Small intestine (tissue), 7 donors: ENCODE measurements around the gene SLC35D3. TPM values are rescaled to one million over a fixed set of nuclear protein-coding genes. Genes with fewer than 3 reads are reported as not detected.

Experiments used
- DNase-seq, 2 donors: peaks; one replicate each; pipeline versions ENCODE4 v3.0.0 to v3.0.0-alpha.2; 2013
- FAIRE-seq: peaks from 2 replicates; lab custom pipeline; 2012; peaks lifted over from hg19 to GRCh38; lab: Jason Lieb, UNC
- H3K27ac ChIP-seq, 3 donors: one replicate each; pipeline ENCODE4 v1.5.1; 2013; ENCODE audit warnings: low read length in 2 of 3, mild to moderate bottlenecking in 2 of 3, control low read depth in 1 of 3, inconsistent platforms in 1 of 3, low read depth in 1 of 3, moderate library complexity in 1 of 3
- H3K27me3 ChIP-seq, 3 donors: one replicate each; pipeline ENCODE4 v1.6.1; 2013; ENCODE audit warnings: low read length in 3 of 3, inconsistent platforms in 1 of 3; ENCODE audit not compliant: control insufficient read depth in 3 of 3, insufficient read depth in 3 of 3
- H3K36me3 ChIP-seq, 3 donors: one replicate each; pipeline ENCODE4 v1.6.1; 2013; ENCODE audit warnings: low read length in 3 of 3, inconsistent platforms in 1 of 3, low read depth in 1 of 3, mild to moderate bottlenecking in 1 of 3, moderate library complexity in 1 of 3; ENCODE audit not compliant: control insufficient read depth in 3 of 3, insufficient read depth in 2 of 3
- H3K4me1 ChIP-seq, 3 donors: one replicate each; pipeline ENCODE4 v1.6.1; 2013; ENCODE audit warnings: low read length in 2 of 3, inconsistent platforms in 1 of 3, low read depth in 1 of 3, mild to moderate bottlenecking in 1 of 3, moderate library complexity in 1 of 3; ENCODE audit not compliant: control insufficient read depth in 3 of 3, insufficient read depth in 2 of 3
- H3K4me3 ChIP-seq, 3 donors: one replicate each; pipeline ENCODE4 v1.5.1; 2013; ENCODE audit warnings: low read length in 3 of 3, control low read depth in 1 of 3, inconsistent platforms in 1 of 3, low read depth in 1 of 3, mild to moderate bottlenecking in 1 of 3, moderate library complexity in 1 of 3
- H3K9me3 ChIP-seq, 2 donors: one replicate each; pipeline ENCODE4 v1.6.1; 2013; ENCODE audit warnings: low read depth in 1 of 2, low read length in 1 of 2; ENCODE audit not compliant: control insufficient read depth in 2 of 2, insufficient read depth in 1 of 2
- WGBS, 3 donors: extraction: QIAGEN DNeasy Blood & Tissue Kit; methylation state at CpG; one replicate each; pipeline ENCODE4 v1.1.7; 2013; 5-methylcytosine and 5-hydroxymethylcytosine counted together
- polyA plus RNA-seq, 4 donors: library from polyadenylated mRNA; stranded (reverse) in 3 of 4; unstranded in 1 of 4; fragments of 200-250 nt in 3 of 4; fragments of 120-200 nt in 1 of 4; gene quantifications; one replicate each; pipeline versions ENCODE4 v1.2.1 to v1.2.3, GENCODE V29; 2013
- donor health status: healthy with polysubstance abuse.
- donor health status: control.
- donor health status: control.
- donor health status: Bipolar disorder and iron deficiency.
- donor health status: healthy.

Gene SLC35D3
- polyA plus RNA-seq, 4 donors, result 0.04 to 0.81 TPM; not detected in 2

DNA sequence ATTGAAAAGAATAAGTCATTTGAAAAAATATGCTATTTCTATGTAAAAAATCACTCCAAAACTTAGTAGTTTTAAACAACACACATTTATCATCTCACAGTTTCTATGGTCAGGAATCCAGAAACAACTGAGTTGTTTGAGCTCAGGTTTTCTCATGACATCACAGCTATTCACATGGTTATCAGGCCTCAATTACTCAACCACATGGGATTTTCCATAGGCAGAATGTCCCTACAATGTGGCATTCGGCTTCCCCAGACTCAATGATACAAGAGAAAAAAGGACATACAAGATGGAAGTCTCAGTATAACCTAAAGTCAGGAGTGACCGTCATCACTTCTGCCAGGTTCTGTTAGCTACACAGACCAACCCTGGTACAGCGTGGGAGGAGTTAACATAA is 3.4 kb upstream of the SLC35D3 start:
- FAIRE-seq (no peak), DNase-seq (no peak)
- WGBS, 3 donors, result 61 to 89% (median 76%) methylated on average over 3 of the region's 3 CpGs
- H3K27ac ChIP-seq, result no peak overlapping the region
- no peaks in the 10 kb centered on the region for H3K9me3 ChIP-seq
- H3K4me1 ChIP-seq, result peaks cover 0 to 17% (median 3%) of the 10 kb centered on the region in 3 donors
- peaks cover 12 to 39% (median 16%) of the 10 kb centered on the region in 3 donors for H3K27me3 ChIP-seq
- H3K36me3 ChIP-seq, result peaks cover 0 to 6% (median 0%) of the 10 kb centered on the region in 3 donors
- H3K4me3 ChIP-seq, result no peak overlapping the region

DNA sequence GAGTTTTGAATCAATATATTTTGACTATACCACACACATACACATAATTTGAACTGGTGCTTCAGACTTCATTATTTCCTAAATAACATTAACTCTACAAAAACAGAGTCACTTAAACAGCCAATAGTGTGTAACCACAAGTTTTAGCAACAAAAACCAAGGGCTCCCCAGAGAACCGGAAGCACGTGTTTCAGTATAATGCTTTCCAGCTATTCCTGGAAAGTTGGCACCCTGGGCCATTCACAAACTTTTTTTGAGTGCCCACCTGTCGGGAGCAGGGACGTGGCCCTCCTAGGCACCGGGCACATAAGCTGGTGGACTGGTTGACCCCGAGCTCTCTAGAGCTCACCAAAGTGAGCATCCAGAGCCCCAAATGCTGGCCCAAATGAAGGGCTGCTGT is 1.9 kb upstream of the SLC35D3 start:
- DNase-seq (no peak), FAIRE-seq (no peak)
- peaks cover 0 to 6% (median 0%) of the 10 kb centered on the region in 3 donors for H3K36me3 ChIP-seq
- WGBS, 3 donors, result 21 to 30% (median 25%) methylated on average over 6 of the region's 6 CpGs
- no peak overlapping the region for H3K27ac ChIP-seq
- no peak overlapping the region for H3K4me3 ChIP-seq
- H3K9me3 ChIP-seq, result no peaks in the 10 kb centered on the region
- peaks cover 0 to 17% (median 3%) of the 10 kb centered on the region in 3 donors for H3K4me1 ChIP-seq
- peaks cover 12 to 50% (median 20%) of the 10 kb centered on the region in 3 donors for H3K27me3 ChIP-seq

DNA sequence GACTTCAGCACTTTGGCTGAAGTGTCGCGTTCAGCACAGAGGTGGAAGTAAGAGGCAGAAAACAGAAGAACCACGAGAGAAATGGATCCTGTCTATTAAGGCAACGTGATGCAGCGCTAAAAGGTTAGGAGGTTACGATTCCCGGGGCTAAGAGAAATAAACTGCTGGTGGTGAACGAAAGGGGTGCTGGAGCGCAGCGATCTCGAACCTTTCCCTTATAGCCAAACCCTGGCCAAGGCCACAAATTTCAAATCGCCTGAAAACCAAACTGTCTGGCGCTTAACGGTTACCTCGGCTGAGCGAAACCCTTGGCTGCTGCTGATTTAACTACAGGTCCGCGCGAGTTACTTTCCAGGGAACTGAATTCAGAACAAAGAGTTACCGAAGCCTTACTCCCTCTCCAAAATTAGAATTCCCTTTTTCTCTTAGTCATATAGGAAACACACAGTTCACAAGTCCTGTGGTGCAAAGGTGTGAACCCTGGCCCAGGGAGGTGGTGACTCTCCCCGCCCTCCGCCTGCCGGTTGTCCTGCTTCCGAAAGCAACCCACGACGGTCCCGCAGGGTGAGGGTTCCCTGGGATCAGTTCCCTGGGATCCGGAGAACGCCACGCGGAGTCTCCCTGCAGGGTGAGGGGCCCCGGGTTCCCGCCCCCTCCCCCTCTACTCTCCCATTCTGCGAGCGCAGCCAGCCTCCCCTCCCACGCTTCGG is 1.3 kb upstream of the SLC35D3 start:
- peak overlapping the region in 2 of 3 donors; percentile 41 to 56 for H3K4me3 ChIP-seq
- DNase-seq, result peak; percentile 51 to 63
- H3K27ac ChIP-seq, result no peak overlapping the region
- WGBS, 3 donors, result 3 to 4% (median 3%) methylated on average over 35 to 37 of the region's 37 CpGs
- peaks cover 0 to 17% (median 3%) of the 10 kb centered on the region in 3 donors for H3K4me1 ChIP-seq
- H3K36me3 ChIP-seq, result peaks cover 0 to 6% (median 0%) of the 10 kb centered on the region in 3 donors
- no peak for FAIRE-seq
- H3K27me3 ChIP-seq, result peaks cover 12 to 50% (median 20%) of the 10 kb centered on the region in 3 donors
- H3K9me3 ChIP-seq, result no peaks in the 10 kb centered on the region

DNA sequence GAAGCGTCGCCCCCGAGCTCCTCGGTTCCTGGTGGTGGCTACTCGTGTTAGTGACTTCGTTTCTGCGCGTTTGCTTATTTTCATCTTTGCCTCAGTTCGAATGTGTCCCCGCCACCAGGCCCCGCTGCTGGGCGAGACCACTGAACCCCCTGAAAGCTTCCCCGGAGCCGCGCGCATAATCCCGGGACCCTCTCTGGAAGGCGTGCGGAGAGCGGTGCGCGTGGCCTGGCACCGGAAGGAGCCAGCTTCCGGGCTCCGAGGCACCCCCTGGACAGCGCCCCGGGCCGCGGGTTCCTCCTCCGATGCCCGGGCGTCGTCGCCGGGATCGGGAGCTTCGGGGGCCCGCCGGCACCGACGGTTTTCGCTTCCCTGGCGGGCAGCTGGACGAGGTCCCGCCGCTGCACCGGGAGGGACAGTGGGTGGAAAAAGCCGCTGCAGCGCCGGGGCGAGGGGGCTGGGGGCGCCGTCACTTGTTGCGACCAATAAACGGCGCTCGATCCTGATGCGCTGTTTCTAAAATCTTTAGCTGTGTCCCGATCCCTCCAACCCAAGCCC is 643 bp upstream of the SLC35D3 start:
- no peak overlapping the region for H3K27ac ChIP-seq
- peak; percentile 22 to 54 for DNase-seq
- peaks cover 0 to 17% (median 3%) of the 10 kb centered on the region in 3 donors for H3K4me1 ChIP-seq
- WGBS, 3 donors, result 1 to 2% (median 1%) methylated on average over 56 to 59 of the region's 59 CpGs
- peak overlapping the region; percentile 34 to 56 (median 41) for H3K4me3 ChIP-seq
- no peaks in the 10 kb centered on the region for H3K9me3 ChIP-seq
- peaks cover 12 to 50% (median 20%) of the 10 kb centered on the region in 3 donors for H3K27me3 ChIP-seq
- FAIRE-seq, result no peak
- peaks cover 0 to 6% (median 0%) of the 10 kb centered on the region in 3 donors for H3K36me3 ChIP-seq

GRCh38 chr6:136922685-136923006 is 545 bp downstream of the SLC35D3 start:
- FAIRE-seq, result no peak
- 0 to 2% (median 2%) methylated on average over 27 to 29 of the region's 29 CpGs for WGBS, 3 donors
- H3K27ac ChIP-seq, result no peak overlapping the region

GRCh38 chr6:136923116-136923953 is 1.2 kb downstream of the SLC35D3 start:
- Histone ChIP-seq H3K4me1 (peaks cover 0 to 17% (median 3%) of the 10 kb centered on the region in 3 donors), H3K36me3 (no peaks in the 10 kb centered on the region), H3K4me3 (peak overlapping the region in 1 of 3 donors; percentile 12), H3K9me3 (no peaks in the 10 kb centered on the region), H3K27ac (no peak overlapping the region), H3K27me3 (peaks cover 12 to 50% (median 20%) of the 10 kb centered on the region in 3 donors)
- 7 to 14% (median 9%) methylated on average over 54 to 65 of the region's 65 CpGs for WGBS, 3 donors
- no peak for FAIRE-seq
- DNase-seq, result peak in 1 of 2 donors; percentile 52

More at GRCh38 chr6:136922685-136923006, 545 bp downstream of the SLC35D3 start:
- Histone ChIP-seq H3K4me1 (peaks cover 0 to 17% (median 3%) of the 10 kb centered on the region in 3 donors), H3K9me3 (no peaks in the 10 kb centered on the region), H3K4me3 (peak overlapping the region in 2 of 3 donors; percentile 12 to 56), H3K27me3 (peaks cover 12 to 50% (median 20%) of the 10 kb centered on the region in 3 donors), H3K36me3 (no peaks in the 10 kb centered on the region)
- no peak for DNase-seq

DNA sequence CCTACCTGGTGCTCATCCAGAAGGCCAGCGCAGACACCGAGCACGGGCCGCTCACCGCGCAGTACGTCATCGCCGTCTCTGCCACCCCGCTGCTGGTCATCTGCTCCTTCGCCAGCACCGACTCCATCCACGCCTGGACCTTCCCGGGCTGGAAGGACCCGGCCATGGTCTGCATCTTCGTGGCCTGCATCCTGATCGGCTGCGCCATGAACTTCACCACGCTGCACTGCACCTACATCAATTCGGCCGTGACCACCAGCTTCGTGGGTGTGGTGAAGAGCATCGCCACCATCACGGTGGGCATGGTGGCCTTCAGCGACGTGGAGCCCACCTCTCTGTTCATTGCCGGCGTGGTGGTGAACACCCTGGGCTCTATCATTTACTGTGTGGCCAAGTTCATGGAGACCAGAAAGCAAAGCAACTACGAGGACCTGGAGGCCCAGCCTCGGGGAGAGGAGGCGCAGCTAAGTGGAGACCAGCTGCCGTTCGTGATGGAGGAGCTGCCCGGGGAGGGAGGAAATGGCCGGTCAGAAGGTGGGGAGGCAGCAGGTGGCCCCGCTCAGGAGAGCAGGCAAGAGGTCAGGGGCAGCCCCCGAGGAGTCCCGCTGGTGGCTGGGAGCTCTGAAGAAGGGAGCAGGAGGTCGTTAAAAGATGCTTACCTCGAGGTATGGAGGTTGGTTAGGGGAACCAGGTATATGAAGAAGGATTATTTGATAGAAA is 2.0 kb downstream of the SLC35D3 start:
- Histone ChIP-seq H3K27me3 (peaks cover 12 to 50% (median 17%) of the 10 kb centered on the region in 3 donors), H3K36me3 (no peaks in the 10 kb centered on the region), H3K4me3 (no peak overlapping the region), H3K4me1 (peaks cover 0 to 17% (median 3%) of the 10 kb centered on the region in 3 donors), H3K9me3 (no peaks in the 10 kb centered on the region), H3K27ac (no peak overlapping the region)
- WGBS, 3 donors, result 74 to 79% (median 75%) methylated on average over 39 to 40 of the region's 40 CpGs
- no peak for DNase-seq
- FAIRE-seq, result no peak
